A549 (cell line): ENCODE measurements around the gene GPR160. TPM values are rescaled to one million over a fixed set of nuclear protein-coding genes. Genes with fewer than 3 reads are reported as not detected.

ENCODE experiments used
- ATAC-seq, 2 experiments: fragments of 200-7000 bp in 1 of 2; fragments of >200 bp in 1 of 2; cut with Nextera tagmentation in 1 of 2; cut with Tn5 transposase in 1 of 2; 3 replicates each; pipeline versions ENCODE4 v1.8.0 to v1.9.1; 2018 to 2020; ENCODE audit warnings: mild to moderate bottlenecking in 1 of 2, moderate library complexity in 1 of 2
- CTCF ChIA-PET: fragments of 300-600 bp; sonication (Branson Sonifier 250); formaldehyde crosslinking; extraction: SDS; loops from one replicate; lab custom pipeline; 2021; ENCODE audit warnings: antibody characterized with exemption, inconsistent platforms; lab: Yijun Ruan, JAX
- POLR2A ChIA-PET: fragments of 350-600 bp; formaldehyde crosslinking; extraction: SDS; loops from one replicate; lab custom pipeline; 2021; ENCODE audit warnings: antibody characterized with exemption, inconsistent platforms; lab: Yijun Ruan, JAX
- DNase-seq, 2 experiments: peaks; one replicate each; pipeline versions ENCODE4 v3.0.0 to v3.0.0-alpha.2; 2011 to 2016; ENCODE audit warnings: low read depth in 1 of 2, low spot score in 1 of 2
- FAIRE-seq: peaks from 2 replicates; lab custom pipeline; 2011; peaks lifted over from hg19 to GRCh38; lab: Jason Lieb, UNC
- H3K27ac ChIP-seq, 2 experiments: fragments of >200 bp; sonication (Bioruptor Twin); formaldehyde crosslinking; 3 replicates each; pipeline ENCODE4 v1.5.1; 2016 to 2017
- H3K4me1 ChIP-seq: fragments of >200 bp; sonication (Bioruptor Twin); formaldehyde crosslinking; 3 replicates; pipeline ENCODE4 v1.6.1; 2016
- H3K4me2 ChIP-seq: fragments of >200 bp; sonication (Bioruptor Twin); formaldehyde crosslinking; 3 replicates; pipeline ENCODE4 v1.6.1; 2016
- H3K4me3 ChIP-seq: fragments of >200 bp; sonication (Bioruptor Twin); formaldehyde crosslinking; 3 replicates; pipeline ENCODE4 v1.5.1; 2016
- H3K9me3 ChIP-seq: fragments of >200 bp; sonication (Bioruptor Twin); formaldehyde crosslinking; 3 replicates; pipeline ENCODE4 v1.6.1; 2016
- BCL3 ChIP-seq: fragments of >200 bp; sonication (Bioruptor Twin); formaldehyde crosslinking; IDR thresholded peaks from 3 replicates; pipeline ENCODE4 v1.6.1; 2016
- CBX8 ChIP-seq: fragments of 200-600 bp; sonication (generic); IDR thresholded peaks from 2 replicates; pipeline ENCODE4 v1.6.1; 2016
- CEBPB ChIP-seq, 2 experiments: fragments of >200 bp in 1 of 2; sonication (Bioruptor Twin) in 1 of 2; formaldehyde crosslinking in 1 of 2; IDR thresholded peaks; 2 replicates each; pipeline ENCODE4 v1.6.1; 2012 to 2016
- CHD4 ChIP-seq: fragments of 200-600 bp; sonication (generic); IDR thresholded peaks from 2 replicates; pipeline ENCODE4 v1.6.1; 2016; ENCODE audit warnings: antibody characterized with exemption, mild to moderate bottlenecking, borderline replicate concordance
- EHF ChIP-seq: fragments of 250-450 bp; sonication (Bioruptor Pico); IDR thresholded peaks from 2 replicates; pipeline ENCODE4 v1.5.0; 2020; ENCODE audit warnings: mild to moderate bottlenecking
- EHMT2 ChIP-seq: fragments of 200-600 bp; sonication (generic); IDR thresholded peaks from 2 replicates; pipeline ENCODE4 v1.6.1; 2016; ENCODE audit warnings: antibody characterized with exemption, low read depth, mild to moderate bottlenecking, moderate library complexity
- ELK1 ChIP-seq: fragments of 150-350 bp; IDR thresholded peaks from 2 replicates; pipeline ENCODE4 v1.6.1; 2014; ENCODE audit warnings: low read depth, mild to moderate bottlenecking, low read length
- FOSB ChIP-seq: fragments of 250-450 bp; sonication (Bioruptor Pico); IDR thresholded peaks from 2 replicates; pipeline ENCODE4 v1.5.0; 2020; ENCODE audit warnings: mild to moderate bottlenecking, moderate library complexity
- FOSL2 ChIP-seq, 2 experiments: fragments of 450-650 bp in 1 of 2; fragments of >200 bp in 1 of 2; sonication (Bioruptor Twin) in 1 of 2; formaldehyde crosslinking; IDR thresholded peaks; 2 replicates each; pipeline versions ENCODE4 v1.5.0 to v1.6.1; 2016 to 2020; ENCODE audit warnings: mild to moderate bottlenecking in 1 of 2, moderate library complexity in 1 of 2
- GATA3 ChIP-seq: IDR thresholded peaks from 2 replicates; pipeline ENCODE4 v1.6.1; 2012; ENCODE audit warnings: borderline replicate concordance
- HDAC2 ChIP-seq: fragments of 200-600 bp; sonication (generic); IDR thresholded peaks from 2 replicates; pipeline ENCODE4 v1.6.1; 2016
- HES2 ChIP-seq: fragments of >200 bp; sonication (Bioruptor Twin); formaldehyde crosslinking; IDR thresholded peaks from 2 replicates; pipeline ENCODE4 v1.6.1; 2016
- HOXA7 ChIP-seq: fragments of 250-450 bp; sonication (Bioruptor Pico); IDR thresholded peaks from 2 replicates; pipeline ENCODE4 v1.5.0; 2020; ENCODE audit warnings: mild to moderate bottlenecking, moderate library complexity
- HOXB13 ChIP-seq: fragments of 250-450 bp; sonication (Bioruptor Pico); IDR thresholded peaks from 2 replicates; pipeline ENCODE4 v1.5.0; 2020; ENCODE audit warnings: low read depth, mild to moderate bottlenecking, moderate library complexity
- KDM1A ChIP-seq: fragments of 200-600 bp; sonication (generic); IDR thresholded peaks from 2 replicates; pipeline ENCODE4 v1.6.1; 2016; ENCODE audit warnings: low read depth, mild to moderate bottlenecking
- MAFK ChIP-seq: fragments of 450-650 bp; IDR thresholded peaks from 2 replicates; pipeline ENCODE4 v1.6.1; 2014; ENCODE audit not compliant: partially characterized antibody
- NR3C1 ChIP-seq: fragments of >200 bp; sonication (Bioruptor Twin); formaldehyde crosslinking; IDR thresholded peaks from 3 replicates; pipeline ENCODE4 v1.6.1; 2017
- POLR2A ChIP-seq: IDR thresholded peaks from 2 replicates; pipeline ENCODE4 v1.6.1; 2012; ENCODE audit warnings: mild to moderate bottlenecking, low read length
- RFX5 ChIP-seq: fragments of 450-650 bp; IDR thresholded peaks from 2 replicates; pipeline ENCODE4 v1.7.1; 2014; ENCODE audit warnings: antibody characterized with exemption, mild to moderate bottlenecking, moderate library complexity
- SREBF2 ChIP-seq: fragments of 450-650 bp; IDR thresholded peaks from 2 replicates; pipeline ENCODE4 v1.6.1; 2014; ENCODE audit warnings: mild to moderate bottlenecking, moderate library complexity
- USF2 ChIP-seq: fragments of 450-650 bp; IDR thresholded peaks from 2 replicates; pipeline ENCODE4 v1.6.1; 2014; ENCODE audit warnings: antibody characterized with exemption
- ZC3H11A ChIP-seq: fragments of 450-650 bp; IDR thresholded peaks from 2 replicates; pipeline ENCODE4 v1.6.1; 2014; ENCODE audit warnings: antibody characterized with exemption, mild to moderate bottlenecking
- ZFP36 ChIP-seq: fragments of 450-650 bp; IDR thresholded peaks from 2 replicates; pipeline ENCODE4 v1.6.1; 2014; ENCODE audit warnings: borderline replicate concordance; ENCODE audit not compliant: partially characterized antibody
- WGBS: methylation state at CpG from one replicate; pipeline ENCODE4 v1.1.6; 2017; ENCODE audit errors: missing lambda C conversion rate; 5-methylcytosine and 5-hydroxymethylcytosine counted together
- polyA plus RNA-seq, 4 experiments: library from polyadenylated mRNA; depleted of rRNA in 3 of 4; stranded (reverse); fragments of >200 nt; fragmentation: RNase III in 1 of 4; extraction: RNeasy Plus Mini Kit Qiagen cat#74134 plus additional on column Dnase treatment in 1 of 4; gene quantifications; 2 replicates in 3 of 4; 3 replicates in 1 of 4; pipeline ENCODE4 v1.2.3, GENCODE V29; 2011 to 2017
- TF ChIP-seq, protein P1 (sequence below): IDR thresholded peaks from 2 replicates; pipeline ENCODE4 v1.6.1; 2012; ENCODE audit warnings: low read depth, borderline replicate concordance

GPR160 gene
- polyA plus RNA-seq, 2 of the 4 experiments (the other 2 are of a cell fraction) = 2.0 to 6.3 TPM

DNA sequence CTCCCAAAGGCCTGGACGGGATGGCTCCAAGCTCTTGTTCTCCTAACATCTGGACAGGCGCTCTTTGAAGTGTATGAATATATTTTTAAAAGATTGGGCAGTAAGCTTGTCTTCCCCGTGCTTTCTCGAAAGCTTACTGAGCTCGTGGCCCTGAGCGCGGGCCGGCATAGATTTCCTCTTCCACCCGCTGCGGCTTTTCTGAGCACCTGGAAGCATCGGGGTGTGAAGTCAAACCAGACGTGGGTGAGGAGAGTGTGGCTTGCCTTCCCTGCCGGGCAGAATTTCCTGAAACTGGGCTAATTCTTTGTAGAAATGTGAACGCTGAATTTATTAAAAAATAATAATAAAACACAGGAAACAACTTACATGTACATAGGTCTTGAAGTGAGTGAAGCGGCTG lies 25.9 kb downstream of the GPR160 start:
- H3K9me3 ChIP-seq = no peaks in the 10 kb centered on the region
- ChIA-PET POLR2A (no interaction called here), CTCF (interaction anchor here (1.3 kb wide), 1 partner anchor 26 kb away, joined by 4 read pairs; the partner anchor contains the start of gene GPR160)
- 83% methylated on average over 15 of the region's 15 CpGs for WGBS
- no peak overlapping the region for H3K4me3 ChIP-seq
- no peaks in the 10 kb centered on the region for H3K4me1 ChIP-seq
- no peak overlapping the region for H3K4me2 ChIP-seq
- no peak for FAIRE-seq
- H3K27ac ChIP-seq = no peak overlapping the region
- no peak for TF ChIP-seq BCL3
- TF ChIP-seq FOSL2 (IDR thresholded peaks at IDR 0.05) = no peak
- no peak for TF ChIP-seq FOSL2 (CRISPR knock-in tag; IDR thresholded peaks at IDR 0.05)
- TF ChIP-seq HDAC2 = no peak
- no peak for TF ChIP-seq CHD4
- TF ChIP-seq ELK1 = no peak
- no peak for TF ChIP-seq CEBPB (IDR thresholded peaks at IDR 0.05)
- TF ChIP-seq USF2 = no peak
- TF ChIP-seq FOSB (CRISPR knock-in tag) = no peak
- no peak for TF ChIP-seq GATA3
- no peak for TF ChIP-seq RFX5
- TF ChIP-seq, protein P1, sequence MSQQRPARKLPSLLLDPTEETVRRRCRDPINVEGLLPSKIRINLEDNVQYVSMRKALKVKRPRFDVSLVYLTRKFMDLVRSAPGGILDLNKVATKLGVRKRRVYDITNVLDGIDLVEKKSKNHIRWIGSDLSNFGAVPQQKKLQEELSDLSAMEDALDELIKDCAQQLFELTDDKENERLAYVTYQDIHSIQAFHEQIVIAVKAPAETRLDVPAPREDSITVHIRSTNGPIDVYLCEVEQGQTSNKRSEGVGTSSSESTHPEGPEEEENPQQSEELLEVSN = no peak
- no peak for TF ChIP-seq SREBF2
- TF ChIP-seq POLR2A = no peak
- no peak for TF ChIP-seq EHMT2
- TF ChIP-seq ZFP36 = no peak
- no peak for TF ChIP-seq HES2
- no peak for TF ChIP-seq EHF (CRISPR knock-in tag)
- no peak for ATAC-seq
- DNase-seq = no peak

GRCh38 chr3:170064108-170064507 lies 26.3 kb downstream of the GPR160 start:
- FAIRE-seq = no peak
- Histone ChIP-seq H3K27ac (no peak overlapping the region), H3K4me3 (no peak overlapping the region), H3K9me3 (no peaks in the 10 kb centered on the region), H3K4me2 (no peak overlapping the region), H3K4me1 (no peaks in the 10 kb centered on the region)
- 79% methylated on average over 18 of the region's 18 CpGs for whole genome bisulfite sequencing
- DNase-seq = no peak
- ChIA-PET POLR2A (no interaction called here), CTCF (no interaction called here)
- ATAC-seq = no peak; a peak in 1 of 6 replicates
- TF ChIP-seq MAFK (no peak), KDM1A (no peak), HOXB13 (CRISPR knock-in tag) (no peak), CBX8 (no peak), ZC3H11A (no peak), HOXA7 (no peak), NR3C1 (no peak)
